Astrocyte of the cerebellum (primary cell): ENCODE measurements around the gene KCNMA1.

Source experiments
- DNase-seq: peaks from one replicate; pipeline ENCODE4 v3.0.0-alpha.2; 2011; ENCODE audit warnings: low read depth
- H3K4me3 ChIP-seq: 2 replicates; pipeline ENCODE4 v1.5.1; 2011; ENCODE audit warnings: mild to moderate bottlenecking, low read depth, low read length, moderate library complexity
- in situ Hi-C: cut with HindIII; loops from 2 replicates; pipeline ENCODE4 v1.10.0; 2017; ENCODE audit warnings: low sequenced_read_pairs
- TF ChIP-seq, protein P1 (sequence below): IDR thresholded peaks from 2 replicates; pipeline ENCODE4 v1.5.1; 2012; ENCODE audit warnings: low read length, low read depth, moderate library complexity, mild to moderate bottlenecking; ENCODE audit errors: missing control alignments

Gene KCNMA1

DNA sequence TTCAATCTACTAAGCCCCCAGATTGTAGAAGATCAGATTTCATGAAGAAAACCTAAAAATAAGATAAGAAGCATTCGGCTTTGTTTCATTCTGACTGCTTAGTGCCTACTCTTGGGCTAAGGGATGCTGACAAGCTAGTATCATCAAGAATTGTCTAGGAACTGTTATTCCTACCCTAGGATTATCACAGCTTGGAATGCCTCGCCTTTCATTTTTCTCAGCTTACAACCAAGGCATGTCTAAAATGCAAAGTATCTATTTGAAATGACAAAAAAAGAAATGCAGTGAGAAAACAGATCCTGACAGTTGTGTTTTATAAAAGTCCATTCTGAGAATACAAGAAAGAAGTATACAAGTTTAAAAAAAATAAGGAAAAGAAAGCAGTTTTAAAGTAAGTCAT, 441.0 kb downstream of the KCNMA1 start:
- H3K4me3 ChIP-seq = no peak overlapping the region
- TF ChIP-seq, protein P1, sequence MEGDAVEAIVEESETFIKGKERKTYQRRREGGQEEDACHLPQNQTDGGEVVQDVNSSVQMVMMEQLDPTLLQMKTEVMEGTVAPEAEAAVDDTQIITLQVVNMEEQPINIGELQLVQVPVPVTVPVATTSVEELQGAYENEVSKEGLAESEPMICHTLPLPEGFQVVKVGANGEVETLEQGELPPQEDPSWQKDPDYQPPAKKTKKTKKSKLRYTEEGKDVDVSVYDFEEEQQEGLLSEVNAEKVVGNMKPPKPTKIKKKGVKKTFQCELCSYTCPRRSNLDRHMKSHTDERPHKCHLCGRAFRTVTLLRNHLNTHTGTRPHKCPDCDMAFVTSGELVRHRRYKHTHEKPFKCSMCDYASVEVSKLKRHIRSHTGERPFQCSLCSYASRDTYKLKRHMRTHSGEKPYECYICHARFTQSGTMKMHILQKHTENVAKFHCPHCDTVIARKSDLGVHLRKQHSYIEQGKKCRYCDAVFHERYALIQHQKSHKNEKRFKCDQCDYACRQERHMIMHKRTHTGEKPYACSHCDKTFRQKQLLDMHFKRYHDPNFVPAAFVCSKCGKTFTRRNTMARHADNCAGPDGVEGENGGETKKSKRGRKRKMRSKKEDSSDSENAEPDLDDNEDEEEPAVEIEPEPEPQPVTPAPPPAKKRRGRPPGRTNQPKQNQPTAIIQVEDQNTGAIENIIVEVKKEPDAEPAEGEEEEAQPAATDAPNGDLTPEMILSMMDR = no peak
- no peak for DNase-seq
- in situ Hi-C loops = no loop called here

DNA sequence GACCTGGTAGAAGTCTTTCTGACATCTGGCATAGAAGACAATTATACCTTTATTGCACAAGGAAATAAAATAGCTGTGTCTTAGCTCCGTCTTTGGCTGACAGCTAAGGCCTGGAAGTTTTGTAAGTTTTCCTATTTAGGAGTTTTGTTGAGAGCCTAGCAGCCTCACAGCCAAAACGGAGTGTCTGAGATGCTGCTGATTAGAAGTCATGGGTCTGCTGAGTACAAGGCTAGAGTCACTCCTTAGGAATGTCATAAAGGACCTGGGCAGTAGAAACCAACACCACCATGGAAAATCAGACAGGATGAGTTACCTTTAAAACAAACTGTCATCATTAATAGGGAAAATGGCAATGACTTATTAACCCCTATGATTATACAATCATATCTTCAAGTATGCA, 442.5 kb downstream of the KCNMA1 start:
- no peak overlapping the region for H3K4me3 ChIP-seq
- in situ Hi-C loops = no loop called here
- DNase-seq = peak; percentile 69
- TF ChIP-seq, protein P1 = no peak

DNA sequence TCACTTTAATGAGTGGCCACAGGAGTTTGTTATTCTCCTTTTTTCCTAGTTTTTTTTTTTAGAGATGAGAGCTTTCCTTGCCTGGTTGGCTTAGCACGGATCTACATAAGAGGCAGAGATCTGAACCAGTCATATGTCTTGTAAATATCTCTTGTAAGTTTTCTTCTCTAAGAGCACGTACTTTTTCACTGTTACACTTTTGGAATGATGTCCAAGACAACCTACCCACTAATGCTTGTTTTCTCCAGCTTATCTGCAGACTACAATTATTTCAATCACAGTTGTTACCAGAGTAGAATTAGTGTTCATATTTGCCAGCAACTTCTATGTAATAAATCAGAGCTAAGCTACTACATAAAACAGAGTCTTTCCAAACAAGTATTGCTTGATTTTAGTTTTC, 444.6 kb downstream of the KCNMA1 start:
- in situ Hi-C loops = no loop called here
- DNase-seq = no peak
- no peak overlapping the region for H3K4me3 ChIP-seq
- TF ChIP-seq, protein P1 = no peak

DNA sequence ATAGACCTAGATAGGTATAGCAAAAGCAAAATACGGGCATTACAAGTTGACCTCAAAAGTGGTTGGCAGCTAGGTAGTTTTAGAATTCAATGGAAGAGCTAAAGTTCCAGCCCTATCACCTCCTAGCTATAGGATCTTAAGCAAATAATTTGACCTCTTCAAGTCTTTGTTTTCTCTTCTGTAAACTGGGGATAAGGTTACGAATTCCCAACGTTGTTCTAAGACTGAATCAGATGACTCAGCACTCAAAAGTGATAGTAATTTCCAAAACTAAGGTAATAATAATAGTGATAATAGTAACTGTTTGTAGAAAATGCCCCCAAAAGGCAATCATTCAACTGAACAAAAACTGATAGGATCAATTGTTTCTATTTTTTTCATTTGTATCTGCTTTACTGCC, 445.2 kb downstream of the KCNMA1 start:
- TF ChIP-seq, protein P1 = no peak
- no peak overlapping the region for H3K4me3 ChIP-seq
- in situ Hi-C loops = no loop called here
- DNase-seq = no peak

DNA sequence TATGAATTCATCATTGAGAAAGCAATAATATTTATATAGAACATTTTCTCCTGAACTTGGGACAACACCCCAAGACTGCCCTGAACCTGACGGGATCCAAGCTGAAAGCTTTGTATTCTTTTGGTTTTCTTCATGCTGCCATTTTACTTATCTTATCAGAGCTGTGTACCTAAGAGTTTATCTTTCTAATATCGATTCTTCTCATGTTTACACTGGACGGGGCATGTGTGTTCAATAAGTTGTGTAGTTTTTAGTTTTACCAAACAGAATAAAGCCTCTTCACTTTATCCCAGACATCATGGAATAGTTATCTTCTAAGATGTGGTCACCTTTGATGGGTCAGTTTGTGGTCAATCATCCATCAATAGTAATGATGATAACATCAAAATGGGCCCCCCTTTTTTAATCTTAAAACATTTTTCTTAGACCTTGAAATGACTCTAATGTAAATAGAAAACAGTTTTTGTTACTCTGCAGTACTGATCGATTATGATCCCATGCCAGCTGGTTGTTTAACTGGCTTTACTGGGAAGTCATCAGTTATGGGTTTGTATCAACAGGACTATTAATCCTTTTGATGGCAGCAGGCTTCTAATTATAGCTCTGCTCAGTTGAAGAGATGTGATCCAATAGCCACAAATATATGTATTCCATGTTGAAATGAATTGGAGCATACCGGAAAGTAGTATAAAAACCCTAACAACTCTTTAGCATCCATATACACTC, 446.1 kb downstream of the KCNMA1 start:
- no peak for DNase-seq
- TF ChIP-seq, protein P1 = no peak
- H3K4me3 ChIP-seq = no peak overlapping the region
- in situ Hi-C loops = no loop called here

DNA sequence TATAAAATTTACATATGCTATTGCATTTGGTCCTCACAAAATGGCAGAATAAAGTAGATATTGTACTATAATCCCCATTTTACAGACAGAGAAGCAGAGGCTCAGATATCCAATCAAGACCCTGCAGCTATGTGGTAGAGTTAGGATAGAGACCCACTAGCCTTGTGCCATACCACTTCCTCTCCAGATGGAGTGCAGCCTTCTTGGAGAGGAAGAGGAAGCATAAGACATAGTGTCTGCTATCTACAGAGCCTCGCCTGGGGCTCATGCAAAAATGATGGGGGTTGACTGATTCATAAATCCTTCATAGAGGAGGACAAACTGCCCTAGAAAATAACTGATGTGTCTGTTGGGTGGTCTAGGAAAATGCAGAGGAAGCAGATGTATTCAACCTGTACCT, 447.3 kb downstream of the KCNMA1 start:
- no peak overlapping the region for H3K4me3 ChIP-seq
- DNase-seq = no peak
- in situ Hi-C loops = no loop called here
- TF ChIP-seq, protein P1 = no peak
